NCI-H187 (cell line): Measurements from ENCODE around the gene C6orf136.

Experiments
- DNase-seq, 2 experiments: peaks; one replicate each; lab custom pipeline; 2025; lab: John Stamatoyannopoulos, UW

C6orf136 gene

GRCh38 chr6:30615958-30616810 is 30.7 kb upstream of the C6orf136 start:
- DNase-seq = peak in 1 of 2 experiments; percentile 37

DNA sequence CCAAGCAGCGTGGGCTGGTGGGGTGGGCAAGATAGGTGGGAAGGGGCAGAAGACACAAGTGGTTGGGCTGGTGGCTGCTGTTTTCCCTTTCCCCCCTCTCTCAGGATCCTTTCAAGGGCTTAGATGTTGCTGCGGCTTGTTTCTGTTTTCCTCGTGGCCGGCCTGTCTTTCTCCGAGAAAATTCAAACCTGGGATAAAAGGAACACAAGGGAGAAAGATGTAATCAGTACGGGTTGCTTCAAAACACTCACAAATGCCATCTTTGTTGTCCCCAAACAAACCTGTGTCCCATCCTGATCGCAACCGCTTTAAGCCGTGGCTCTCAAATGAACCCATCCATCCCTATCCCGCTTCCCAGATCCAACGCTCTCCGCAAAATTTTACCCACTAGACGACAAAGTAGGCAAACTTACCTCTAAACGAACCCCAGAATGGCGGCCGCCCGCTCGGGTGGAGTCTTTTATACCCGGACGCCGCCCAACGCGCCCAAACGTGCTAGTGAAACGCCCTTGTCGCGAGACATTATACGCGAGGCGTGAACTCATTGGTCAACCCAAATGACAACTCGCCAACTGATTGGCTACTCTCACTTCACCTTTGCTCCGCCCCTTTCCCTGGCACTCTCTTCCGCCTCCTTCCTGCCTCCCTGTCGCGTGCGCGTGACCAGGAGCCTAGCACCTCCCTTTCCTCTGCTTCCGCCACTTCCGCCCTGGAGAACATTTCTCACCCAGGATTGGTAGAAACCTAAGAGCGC is 29.9 kb upstream of the C6orf136 start, which contains the start of gene PPP1R10:
Gene PPP1R10 (minus strand): TSS at position 433 of the 754 bp plus-strand sequence. CDS start 7,299 bp downstream, outside the sequence.
- DNase-seq = peak; percentile 94 to 100

DNA sequence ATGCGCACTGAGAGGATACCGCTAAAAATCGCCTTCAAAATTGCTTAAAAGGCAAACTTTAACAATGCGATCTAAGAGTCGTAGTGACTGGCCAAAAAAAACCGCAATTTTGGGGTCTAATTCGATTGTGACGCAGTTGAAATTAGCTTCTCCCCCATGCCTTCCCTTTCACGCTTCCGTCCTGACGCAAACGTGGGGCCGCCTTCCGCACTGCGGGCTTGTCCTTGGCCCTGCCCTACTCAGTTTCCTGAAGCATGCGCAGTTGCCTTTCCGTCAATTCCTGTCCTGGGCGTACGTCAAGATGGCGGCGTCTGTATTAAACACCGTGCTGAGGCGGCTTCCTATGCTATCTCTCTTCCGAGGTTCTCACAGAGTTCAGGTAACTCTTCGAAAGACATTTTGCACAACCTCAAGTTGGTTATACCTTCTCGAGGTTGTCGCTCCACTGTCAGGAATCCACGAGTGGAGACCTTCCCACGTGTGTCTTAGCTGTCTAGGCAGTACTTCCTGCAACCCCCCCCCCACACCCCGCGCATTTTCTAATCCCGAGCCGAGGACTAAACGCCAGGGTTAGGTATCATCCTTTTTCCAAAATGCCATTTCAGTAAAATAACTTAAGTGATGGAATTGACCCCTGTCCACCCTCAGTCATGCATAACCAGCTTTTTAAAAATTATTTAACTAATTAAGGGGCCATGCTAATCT is 29.2 kb upstream of the C6orf136 start, which contains the start of gene MRPS18B:
Gene MRPS18B (plus strand): TSS at position 276 of the 705 bp plus-strand sequence. CDS start 26 bp downstream, at position 302.
- DNase-seq = peak; percentile 91 to 100

DNA sequence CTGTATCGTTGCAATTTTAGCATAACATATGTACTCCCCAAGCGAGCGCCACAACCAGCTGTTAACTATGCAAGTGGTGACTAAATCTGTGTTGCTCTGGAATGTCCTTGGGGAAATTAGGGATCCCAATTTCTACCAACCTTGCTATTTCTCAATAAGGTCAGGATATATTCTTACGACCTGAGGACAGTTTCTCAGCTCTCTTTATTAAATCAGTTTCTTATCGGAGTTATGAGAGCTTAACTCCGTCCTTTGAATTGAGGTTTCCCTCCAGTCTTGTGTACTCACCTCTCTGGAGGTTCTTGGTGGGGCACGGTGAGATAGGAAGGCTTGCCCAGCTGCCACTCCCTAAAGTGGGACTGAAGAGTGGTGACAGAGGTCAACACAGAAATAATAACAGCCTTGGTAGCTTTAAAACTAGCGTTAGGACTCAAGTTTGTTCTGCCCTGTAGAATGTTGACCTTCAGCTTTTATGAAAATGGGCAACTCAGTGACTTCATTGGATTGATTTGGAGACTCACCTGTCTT is 28.6 kb upstream of the C6orf136 start:
- DNase-seq = no peak

DNA sequence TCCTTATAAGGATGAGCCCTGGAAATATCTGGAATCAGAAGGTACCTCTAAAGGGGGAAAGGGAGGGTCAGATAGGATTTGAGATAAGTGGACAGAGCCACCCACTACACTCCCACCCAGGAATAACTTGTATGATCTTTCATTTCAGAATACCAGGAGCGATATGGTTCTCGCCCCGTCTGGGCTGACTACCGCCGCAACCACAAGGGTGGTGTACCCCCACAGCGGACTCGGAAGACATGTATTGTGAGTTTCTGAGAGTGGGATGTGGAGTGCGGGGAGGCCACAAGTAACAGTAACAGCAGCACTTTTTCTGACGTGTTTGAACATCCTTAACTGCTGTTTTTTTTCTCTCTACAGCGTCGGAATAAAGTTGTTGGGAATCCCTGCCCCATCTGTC is 27.4 kb upstream of the C6orf136 start:
- DNase-seq = no peak

DNA sequence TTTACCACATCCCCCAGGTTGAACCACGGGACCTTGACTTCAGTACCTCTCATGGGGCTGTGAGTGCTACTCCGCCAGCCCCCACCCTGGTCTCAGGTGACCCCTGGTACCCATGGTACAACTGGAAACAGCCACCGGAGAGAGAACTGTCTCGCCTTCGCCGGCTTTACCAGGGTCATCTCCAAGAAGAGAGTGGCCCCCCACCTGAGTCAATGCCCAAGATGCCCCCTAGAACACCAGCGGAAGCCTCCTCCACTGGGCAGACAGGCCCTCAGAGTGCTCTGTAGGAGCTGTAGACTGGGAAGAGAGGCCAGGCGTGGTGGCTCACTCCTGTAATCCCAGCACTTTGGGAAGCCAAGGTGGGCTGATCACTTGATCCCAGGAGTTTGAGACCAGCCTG is 21.4 kb upstream of the C6orf136 start:
- DNase-seq = no peak

DNA sequence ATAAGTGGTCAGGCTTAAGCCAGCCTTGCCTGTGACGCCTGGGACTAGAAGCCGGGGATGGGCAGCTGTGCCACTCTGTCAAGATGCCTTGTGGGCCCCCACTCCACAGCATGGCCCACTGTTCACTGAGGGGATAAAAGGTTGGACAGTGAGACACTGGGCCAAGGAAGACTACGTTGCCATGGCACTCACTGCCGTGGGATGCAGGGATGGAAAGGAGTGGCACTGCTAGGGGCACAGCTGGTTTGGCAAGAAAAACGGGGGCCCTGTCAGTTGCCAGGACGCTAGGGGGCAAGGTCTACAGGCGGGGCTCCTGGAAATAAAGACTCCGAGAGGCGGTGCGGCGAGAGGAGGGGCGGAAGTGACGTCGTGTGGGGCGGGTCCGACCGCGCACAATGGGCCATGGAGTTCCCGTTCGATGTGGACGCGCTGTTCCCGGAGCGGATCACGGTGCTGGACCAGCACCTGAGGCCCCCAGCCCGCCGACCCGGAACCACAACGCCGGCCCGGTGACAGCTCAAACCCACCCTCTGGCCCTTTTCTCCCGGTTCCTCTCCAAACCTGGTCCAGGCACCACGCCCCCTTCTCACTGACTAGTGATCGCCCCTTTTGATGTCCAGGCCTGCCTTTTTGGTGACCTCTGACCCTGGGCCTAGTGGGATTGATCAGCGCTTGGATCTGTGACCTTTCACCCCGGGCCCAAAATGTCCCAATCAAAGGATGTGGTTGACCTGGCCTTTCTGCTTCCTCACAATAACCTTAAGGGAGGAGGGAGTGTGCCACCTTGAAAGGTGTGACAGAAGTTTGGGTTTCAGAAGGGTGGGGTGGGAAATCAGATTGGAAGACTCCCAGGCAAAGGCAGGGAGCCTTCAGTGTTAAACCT is 20.2 kb upstream of the C6orf136 start, which contains the start of gene ATAT1:
Gene ATAT1 (plus strand): TSS at position 391 of the 883 bp plus-strand sequence.
- DNase-seq = peak; percentile 47 to 58

DNA sequence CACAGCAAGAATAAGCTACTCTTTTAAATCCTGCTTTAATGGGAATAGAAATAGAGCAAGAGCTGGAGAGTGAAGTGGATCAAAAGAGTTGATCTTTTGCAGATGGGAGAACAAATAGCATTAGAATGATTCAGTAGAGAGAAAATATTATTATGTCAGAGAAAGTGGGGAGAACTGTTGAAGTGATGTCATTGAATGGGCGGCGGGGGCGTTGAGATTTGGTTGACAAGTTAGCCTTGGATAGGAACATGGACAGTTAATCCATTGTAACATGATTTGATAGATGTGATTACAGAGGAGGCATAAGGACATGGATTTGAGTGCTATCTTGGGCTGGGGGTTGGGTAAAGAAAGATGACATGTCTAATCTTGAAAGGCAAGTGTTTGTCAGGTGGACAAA is 11.1 kb upstream of the C6orf136 start:
- no peak for DNase-seq

DNA sequence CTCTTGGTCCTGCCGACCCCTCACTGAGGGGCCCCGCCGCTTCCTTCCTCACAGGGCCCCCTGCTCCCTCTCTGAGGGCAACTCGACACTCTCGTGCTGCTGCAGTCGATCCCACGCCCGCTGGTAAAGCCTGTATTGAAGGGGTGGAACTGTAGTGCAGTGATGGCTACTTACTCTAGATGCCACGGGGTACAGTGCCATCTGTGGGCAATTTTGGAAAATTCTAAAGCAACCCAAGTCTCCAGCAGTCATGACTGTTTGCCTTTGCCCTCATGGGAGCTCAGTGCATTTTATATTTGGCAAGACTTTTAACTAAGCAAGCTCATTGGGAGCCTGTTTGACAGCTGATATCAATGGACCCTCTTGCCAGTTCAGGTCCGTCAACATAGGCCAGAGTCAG is 6.5 kb upstream of the C6orf136 start:
- DNase-seq = no peak

DNA sequence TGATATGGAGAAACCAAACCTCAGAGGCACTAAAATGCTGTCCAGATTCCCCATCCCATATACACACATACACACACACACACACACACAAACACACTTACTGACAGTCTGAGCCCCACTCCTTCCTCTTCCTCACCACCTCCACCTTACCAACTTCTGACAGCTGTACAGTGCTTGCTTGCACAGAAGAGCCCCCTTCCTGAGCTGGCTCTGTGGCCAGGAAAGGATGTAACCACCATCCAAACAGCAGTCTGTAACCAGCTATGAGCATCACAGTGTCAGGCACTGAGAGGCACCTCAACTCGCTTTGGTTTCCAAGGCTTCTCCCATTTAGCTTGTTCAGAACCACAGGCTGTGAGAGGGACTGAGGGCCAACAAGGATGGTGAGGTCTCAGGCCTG is 5.9 kb upstream of the C6orf136 start:
- no peak for DNase-seq

DNA sequence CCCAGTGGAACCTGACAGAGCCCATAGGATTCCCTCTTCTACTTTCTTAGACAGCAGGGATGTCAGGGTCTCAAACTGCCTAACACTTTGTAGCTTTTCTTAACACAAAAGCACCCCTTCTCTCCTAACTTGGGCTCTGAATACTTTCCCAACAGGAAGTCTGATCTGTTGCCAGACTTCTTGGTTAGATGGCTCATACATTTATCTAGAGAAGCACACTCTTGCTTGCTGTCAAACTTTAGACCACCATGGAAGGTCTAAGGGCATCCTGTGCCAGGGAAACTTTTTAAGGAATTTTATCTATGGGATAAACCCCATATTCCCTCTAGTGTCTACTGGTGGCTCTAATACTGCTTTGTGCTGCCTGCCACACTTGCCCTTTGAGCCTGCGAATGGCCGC is 3.3 kb upstream of the C6orf136 start:
- no peak for DNase-seq

DNA sequence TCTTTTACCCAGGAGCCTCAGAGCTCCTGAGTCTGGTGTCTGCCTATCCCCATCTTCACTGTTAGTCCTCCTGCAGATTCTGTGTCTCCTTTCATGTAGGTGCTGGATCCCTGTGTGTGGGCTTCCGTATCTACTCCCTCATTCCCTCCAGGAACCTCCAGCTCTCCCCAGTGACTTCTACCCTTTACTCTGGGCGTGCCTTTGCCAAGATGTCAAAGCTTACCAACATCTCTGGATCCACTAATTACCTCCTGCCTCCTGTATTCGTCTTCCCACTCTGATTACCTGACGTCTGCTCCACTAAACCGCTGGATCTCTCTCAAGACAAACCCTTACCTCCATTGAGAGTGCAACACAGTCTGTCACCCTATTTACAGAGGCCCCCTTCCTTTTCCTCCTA is 2.2 kb upstream of the C6orf136 start:
- no peak for DNase-seq

DNA sequence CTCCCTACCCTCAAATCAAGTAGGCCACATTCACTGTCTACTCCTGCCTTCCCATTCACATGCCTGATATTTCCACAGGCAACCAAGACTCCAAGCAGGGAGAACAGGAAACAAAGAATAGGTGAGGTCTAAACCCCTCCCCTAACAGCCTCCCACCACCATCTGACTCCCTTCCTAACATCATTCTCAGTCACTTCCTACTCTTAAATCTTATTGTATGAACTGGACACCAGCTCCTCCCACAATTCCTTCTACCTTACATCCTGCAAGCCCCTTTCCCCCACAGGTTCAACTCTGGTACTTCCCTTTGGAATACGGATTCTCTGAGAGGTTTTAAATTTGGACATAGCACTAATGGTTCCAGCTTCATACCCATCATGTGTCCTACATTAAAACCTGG is 944 bp upstream of the C6orf136 start:
- DNase-seq = no peak

DNA sequence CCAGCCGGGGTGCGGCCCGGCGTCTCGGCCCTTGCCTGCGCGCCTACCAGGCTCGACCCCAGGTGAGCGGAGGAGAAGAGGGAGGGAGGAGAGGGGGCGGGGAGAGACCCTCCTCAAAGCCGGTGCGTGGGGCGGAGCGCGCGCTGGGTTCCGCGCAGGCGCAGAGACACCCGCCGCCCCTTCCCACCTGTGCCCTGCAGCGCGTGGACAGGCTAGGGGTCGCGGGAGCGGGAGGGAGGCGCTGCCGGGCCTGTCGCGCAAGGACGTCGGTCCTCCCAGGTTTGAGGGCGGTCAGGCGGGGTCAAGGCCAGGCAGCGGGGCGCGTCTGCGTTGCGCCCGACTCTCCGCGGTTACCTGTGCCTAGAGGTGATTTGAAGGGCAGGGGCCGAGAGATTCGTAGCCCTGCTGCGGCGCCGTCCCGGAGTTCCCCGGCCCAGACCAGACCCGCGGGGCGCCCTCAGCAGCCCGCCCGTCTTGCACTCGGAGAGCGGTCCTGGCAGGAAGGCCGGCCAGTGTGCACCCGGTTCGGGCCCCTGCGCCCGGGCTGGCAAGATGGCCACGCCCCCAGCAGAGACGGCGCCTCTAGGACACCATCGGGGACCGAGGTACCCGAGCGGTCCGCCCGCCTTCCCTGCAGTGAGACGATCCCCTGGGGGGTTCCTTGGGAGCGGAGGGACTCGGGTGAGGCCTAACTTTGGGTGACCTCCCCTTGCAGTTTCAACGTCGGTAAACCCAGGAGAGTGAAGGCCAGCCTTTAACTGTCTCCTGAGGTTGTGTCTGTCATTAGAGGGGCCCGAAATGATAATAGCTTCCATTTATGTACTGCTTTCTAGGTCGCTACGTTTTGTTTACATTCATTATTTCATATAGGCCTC is 546 bp downstream of the C6orf136 start:
- DNase-seq = peak; percentile 53 to 57

DNA sequence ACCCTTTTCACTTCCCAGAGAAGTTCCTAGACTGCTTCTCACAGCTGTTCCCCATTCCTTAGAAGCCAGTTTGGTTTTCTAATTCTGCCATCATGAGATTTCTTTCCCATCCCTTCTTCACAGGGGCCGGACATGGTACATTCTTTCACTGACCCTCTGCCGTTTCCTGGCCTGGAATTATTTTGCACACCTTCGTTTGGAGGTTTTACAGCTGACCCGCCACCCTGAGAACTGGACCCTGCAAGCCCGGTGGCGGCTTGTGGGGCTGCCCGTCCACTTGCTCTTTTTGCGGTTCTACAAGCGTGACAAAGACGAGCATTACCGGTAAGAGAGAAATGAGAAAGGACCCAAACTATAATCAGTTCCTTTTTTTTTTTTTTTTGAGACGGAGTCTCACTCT is 4.2 kb downstream of the C6orf136 start:
- DNase-seq = no peak

- DNase-seq = no peak
These were observed 8.1 kb downstream of the C6orf136 start for GRCh38 chr6:30654798-30655742.

GRCh38 chr6:30655743-30656094 is 8.8 kb downstream of the C6orf136 start:
- no peak for DNase-seq

DNA sequence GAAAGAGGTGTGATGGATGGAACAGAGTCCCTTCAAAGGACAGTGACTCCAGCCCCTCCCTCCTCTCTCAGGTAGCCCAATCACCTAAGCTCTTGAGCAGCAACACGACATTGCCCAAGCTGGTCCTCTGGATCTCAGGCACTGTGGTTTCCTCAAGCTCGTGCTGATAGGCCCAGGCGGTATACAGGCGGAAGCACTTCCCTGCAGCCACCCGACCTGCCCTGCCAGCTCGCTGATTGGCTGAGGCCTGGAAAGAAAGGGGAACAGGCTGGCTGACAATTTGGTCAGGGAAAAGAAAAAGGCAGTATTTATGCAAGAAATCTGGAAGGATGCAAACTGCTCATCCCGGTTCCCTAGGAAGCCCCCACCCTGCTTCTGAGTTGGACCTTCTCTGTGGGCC is 9.6 kb downstream of the C6orf136 start:
- no peak for DNase-seq

GRCh38 chr6:30657454-30657853 is 10.5 kb downstream of the C6orf136 start:
- DNase-seq = no peak
